WERI-Rb-1 (cell line): ENCODE data around the gene MAP1LC3B2.

ENCODE experiments used
- DNase-seq: peaks from one replicate; pipeline ENCODE4 v3.0.0-alpha.2; 2020
- H3K27ac ChIP-seq: fragments of 250-450 bp; sonication (Bioruptor Pico); 2 replicates; pipeline ENCODE4 v1.5.1; 2020; ENCODE audit warnings: mild to moderate bottlenecking, moderate library complexity
- H3K27me3 ChIP-seq: fragments of 250-450 bp; sonication (Bioruptor Pico); 2 replicates; pipeline ENCODE4 v1.5.1; 2021; ENCODE audit warnings: mild to moderate bottlenecking, low read depth, moderate library complexity; ENCODE audit not compliant: insufficient read depth, severe bottlenecking
- H3K36me3 ChIP-seq: fragments of 250-450 bp; sonication (Bioruptor Pico); 2 replicates; pipeline ENCODE4 v1.5.1; 2020; ENCODE audit warnings: mild to moderate bottlenecking, moderate library complexity
- H3K4me3 ChIP-seq: 2 replicates; pipeline ENCODE4 v1.5.1; 2011; ENCODE audit warnings: low read depth, mild to moderate bottlenecking, control low read depth, low read length
- H3K9me3 ChIP-seq: fragments of 250-450 bp; sonication (Bioruptor Pico); 2 replicates; pipeline ENCODE4 v1.5.1; 2021; ENCODE audit warnings: mild to moderate bottlenecking, moderate library complexity; ENCODE audit not compliant: severe bottlenecking
- TF ChIP-seq, protein P1 (sequence below): IDR thresholded peaks from 2 replicates; pipeline ENCODE4 v1.5.1; 2011; ENCODE audit warnings: low read depth, mild to moderate bottlenecking, control low read depth, inconsistent platforms, low read length

Gene MAP1LC3B2

DNA sequence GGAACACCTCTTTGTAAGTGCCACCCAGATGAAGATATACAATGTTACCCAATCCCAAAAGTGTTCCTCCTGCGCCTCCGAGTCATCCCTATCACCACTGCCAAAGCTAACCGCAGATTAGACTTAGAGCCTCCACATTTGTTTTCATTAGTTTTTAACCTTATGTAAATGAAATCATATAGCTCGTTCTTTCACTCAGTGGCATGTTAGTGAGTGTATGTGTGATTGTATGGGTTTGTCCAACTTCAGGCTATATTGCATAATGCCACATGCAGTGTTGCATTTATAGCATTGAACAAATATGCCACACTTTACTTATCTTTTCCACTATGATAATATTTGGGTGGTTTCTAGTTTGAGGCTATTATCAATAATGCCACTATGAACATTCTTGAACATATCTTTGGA lies 18.0 kb downstream of the MAP1LC3B2 start:
- H3K9me3 ChIP-seq, result no peaks in the 10 kb centered on the region
- no peaks in the 10 kb centered on the region for H3K36me3 ChIP-seq
- DNase-seq, result no peak
- H3K4me3 ChIP-seq, result no peak overlapping the region
- no peak overlapping the region for H3K27ac ChIP-seq
- TF ChIP-seq, protein P1, sequence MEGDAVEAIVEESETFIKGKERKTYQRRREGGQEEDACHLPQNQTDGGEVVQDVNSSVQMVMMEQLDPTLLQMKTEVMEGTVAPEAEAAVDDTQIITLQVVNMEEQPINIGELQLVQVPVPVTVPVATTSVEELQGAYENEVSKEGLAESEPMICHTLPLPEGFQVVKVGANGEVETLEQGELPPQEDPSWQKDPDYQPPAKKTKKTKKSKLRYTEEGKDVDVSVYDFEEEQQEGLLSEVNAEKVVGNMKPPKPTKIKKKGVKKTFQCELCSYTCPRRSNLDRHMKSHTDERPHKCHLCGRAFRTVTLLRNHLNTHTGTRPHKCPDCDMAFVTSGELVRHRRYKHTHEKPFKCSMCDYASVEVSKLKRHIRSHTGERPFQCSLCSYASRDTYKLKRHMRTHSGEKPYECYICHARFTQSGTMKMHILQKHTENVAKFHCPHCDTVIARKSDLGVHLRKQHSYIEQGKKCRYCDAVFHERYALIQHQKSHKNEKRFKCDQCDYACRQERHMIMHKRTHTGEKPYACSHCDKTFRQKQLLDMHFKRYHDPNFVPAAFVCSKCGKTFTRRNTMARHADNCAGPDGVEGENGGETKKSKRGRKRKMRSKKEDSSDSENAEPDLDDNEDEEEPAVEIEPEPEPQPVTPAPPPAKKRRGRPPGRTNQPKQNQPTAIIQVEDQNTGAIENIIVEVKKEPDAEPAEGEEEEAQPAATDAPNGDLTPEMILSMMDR, result no peak
- H3K27me3 ChIP-seq, result no peaks in the 10 kb centered on the region

GRCh38 chr12:116578051-116578450 lies 18.9 kb downstream of the MAP1LC3B2 start:
- Histone ChIP-seq H3K27me3 (no peaks in the 10 kb centered on the region), H3K4me3 (no peak overlapping the region), H3K36me3 (no peaks in the 10 kb centered on the region), H3K9me3 (no peaks in the 10 kb centered on the region), H3K27ac (no peak overlapping the region)
- TF ChIP-seq, protein P1, result no peak
- DNase-seq, result no peak

- TF ChIP-seq, protein P1, result no peak
- Histone ChIP-seq H3K27me3 (no peaks in the 10 kb centered on the region), H3K27ac (no peak overlapping the region), H3K36me3 (no peaks in the 10 kb centered on the region), H3K4me3 (no peak overlapping the region), H3K9me3 (no peaks in the 10 kb centered on the region)
- DNase-seq, result no peak
Observed at GRCh38 chr12:116582610-116583009, 23.4 kb downstream of the MAP1LC3B2 start.

- no peaks in the 10 kb centered on the region for H3K27me3 ChIP-seq
- TF ChIP-seq, protein P1, result no peak
- no peaks in the 10 kb centered on the region for H3K9me3 ChIP-seq
- no peak for DNase-seq
- no peaks in the 10 kb centered on the region for H3K36me3 ChIP-seq
- H3K27ac ChIP-seq, result no peak overlapping the region
- H3K4me3 ChIP-seq, result no peak overlapping the region
Observed at GRCh38 chr12:116583129-116583694, 24.0 kb downstream of the MAP1LC3B2 start.

- TF ChIP-seq, protein P1, result no peak
- DNase-seq, result no peak
- Histone ChIP-seq H3K4me3 (no peak overlapping the region), H3K27me3 (no peaks in the 10 kb centered on the region), H3K36me3 (no peaks in the 10 kb centered on the region), H3K27ac (no peak overlapping the region), H3K9me3 (no peaks in the 10 kb centered on the region)
Observed at GRCh38 chr12:116587270-116587669, 28.1 kb downstream of the MAP1LC3B2 start.

- Histone ChIP-seq H3K27me3 (no peaks in the 10 kb centered on the region), H3K27ac (no peak overlapping the region), H3K36me3 (no peaks in the 10 kb centered on the region), H3K9me3 (no peaks in the 10 kb centered on the region), H3K4me3 (no peak overlapping the region)
- no peak for DNase-seq
- TF ChIP-seq, protein P1, result no peak
Observed at GRCh38 chr12:116588390-116589028, 29.3 kb downstream of the MAP1LC3B2 start.
